ENCODE results near the gene HAGHL.
"Not testable (repeated sequence)": the region's sequence is repeated elsewhere in the genome, so short reads cannot be mapped to it uniquely, and the experiment has no call there.

The HAGHL gene

GRCh38 chr16:750485-750884 lies 23.6 kb downstream of the HAGHL start:
- H3K9ac ChIP-seq (ENCODE audit: low read length), result no peak overlapping the region
- no peak overlapping the region for H3K27ac ChIP-seq (ENCODE audit: low read depth, low read length, poor library complexity, severe bottlenecking)
- TF ChIP-seq CTCF (IDR thresholded peaks at IDR 0.05; ENCODE audit: low read length) (no peak), EZH2 (IDR thresholded peaks at IDR 0.05; ENCODE audit: borderline replicate concordance, low read length) (no peak)
- H3K4me3 ChIP-seq (ENCODE audit: low read depth, low read length, poor library complexity, severe bottlenecking), result no peak overlapping the region
- no peaks in the 10 kb centered on the region for H4K20me1 ChIP-seq (ENCODE audit: insufficient read depth, low read length)
- H3K4me2 ChIP-seq (ENCODE audit: low read length), result no peak overlapping the region
- no peaks in the 10 kb centered on the region for H3K36me3 ChIP-seq (ENCODE audit: insufficient read depth, low read length)
- no peaks in the 10 kb centered on the region for H3K79me2 ChIP-seq (ENCODE audit: insufficient read depth, low read length)
- H3K27me3 ChIP-seq (ENCODE audit: insufficient read depth, low read length), result peaks cover 5% of the 10 kb centered on the region
- H3K4me1 ChIP-seq (ENCODE audit: insufficient read depth, low read length, severe bottlenecking), result no peaks in the 10 kb centered on the region
- H2AFZ ChIP-seq (ENCODE audit: low read length), result no peak overlapping the region
- no peaks in the 10 kb centered on the region for H3F3A ChIP-seq (ENCODE audit: insufficient read depth, low read length)
- H3K9me3 ChIP-seq (ENCODE audit: low read length), result no peaks in the 10 kb centered on the region
- no peaks in the 10 kb centered on the region for H3K9me2 ChIP-seq (ENCODE audit: low read depth, low read length)

DNA sequence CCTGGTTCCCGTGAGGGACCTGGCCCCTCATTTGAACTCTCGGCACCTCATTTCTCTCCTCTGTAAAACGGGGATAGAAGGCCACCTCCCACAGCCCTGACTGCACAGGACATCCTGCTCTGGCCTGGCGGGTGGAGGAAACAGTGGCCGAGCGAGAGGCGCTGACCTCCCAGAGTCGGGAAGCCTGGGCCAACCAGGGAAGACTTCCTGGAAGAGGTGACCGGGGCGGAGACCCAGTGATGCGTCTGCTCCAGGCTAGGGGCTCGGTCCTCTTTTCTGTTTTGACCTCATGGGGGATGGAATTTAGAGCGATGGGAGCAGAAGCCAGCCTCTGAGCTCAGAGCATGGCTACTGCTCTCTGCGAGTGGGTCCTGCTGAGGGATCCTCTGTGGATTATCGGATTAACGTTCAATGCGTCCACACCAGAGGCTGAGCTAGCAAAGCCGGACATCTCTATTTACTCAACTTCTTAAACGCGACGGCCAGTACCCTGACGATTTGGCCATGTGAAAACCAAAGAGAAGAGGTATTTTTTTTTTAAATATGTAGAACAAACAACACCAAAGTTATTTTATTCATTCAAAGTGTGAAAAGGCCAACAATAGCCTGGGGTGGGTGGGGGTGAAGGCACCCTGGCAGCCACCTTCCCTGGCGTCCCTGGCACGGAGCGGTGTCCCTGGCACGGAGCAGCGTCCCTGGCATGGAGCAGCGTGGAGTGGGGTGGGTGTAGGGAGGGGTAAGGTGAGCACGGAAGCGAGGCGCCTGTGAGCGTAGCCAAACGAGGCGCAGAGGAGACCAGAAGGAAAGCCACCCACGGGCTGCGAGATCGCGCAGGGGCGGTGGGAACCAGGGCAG lies 24.5 kb downstream of the HAGHL start:
- Histone ChIP-seq H3K79me2 (ENCODE audit: insufficient read depth, low read length) (no peaks in the 10 kb centered on the region), H3K9ac (ENCODE audit: low read length) (no peak overlapping the region), H2AFZ (ENCODE audit: low read length) (no peak overlapping the region), H3K9me3 (ENCODE audit: low read length) (no peaks in the 10 kb centered on the region), H3K36me3 (ENCODE audit: insufficient read depth, low read length) (no peaks in the 10 kb centered on the region; the same call in 1 of the 2 replicates), H3F3A (ENCODE audit: insufficient read depth, low read length) (no peaks in the 10 kb centered on the region), H3K4me2 (ENCODE audit: low read length) (no peak overlapping the region), H4K20me1 (ENCODE audit: insufficient read depth, low read length) (no peaks in the 10 kb centered on the region), H3K4me3 (ENCODE audit: low read depth, low read length, poor library complexity, severe bottlenecking) (no peak overlapping the region), H3K9me2 (ENCODE audit: low read depth, low read length) (no peaks in the 10 kb centered on the region), H3K27ac (ENCODE audit: low read depth, low read length, poor library complexity, severe bottlenecking) (no peak overlapping the region), H3K4me1 (ENCODE audit: insufficient read depth, low read length, severe bottlenecking) (no peaks in the 10 kb centered on the region), H3K27me3 (ENCODE audit: insufficient read depth, low read length) (peaks cover 6% of the 10 kb centered on the region)
- no peak for TF ChIP-seq CTCF (IDR thresholded peaks at IDR 0.05; ENCODE audit: low read length)

DNA sequence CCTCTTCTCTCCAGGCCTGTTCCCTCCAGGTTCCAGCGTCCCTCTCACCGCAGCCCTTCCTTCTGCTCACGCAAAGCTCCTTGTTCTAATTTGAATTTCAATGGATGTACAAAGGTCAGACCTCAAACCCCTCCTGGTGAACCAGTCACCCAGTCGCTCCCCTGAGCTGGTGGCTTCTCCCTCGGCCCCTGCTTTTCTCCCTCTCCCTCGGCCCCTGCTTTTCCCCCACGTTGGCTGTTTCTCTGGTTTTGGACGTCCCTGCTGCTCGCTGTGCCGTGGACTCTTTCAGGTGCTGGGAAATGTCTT lies 25.1 kb downstream of the HAGHL start:
- no peak for TF ChIP-seq EZH2 (IDR thresholded peaks at IDR 0.05; ENCODE audit: borderline replicate concordance, low read length)
- no peak for TF ChIP-seq CTCF (IDR thresholded peaks at IDR 0.05; ENCODE audit: low read length)
- H3K36me3 ChIP-seq (ENCODE audit: insufficient read depth, low read length), result no peaks in the 10 kb centered on the region; the same call in 1 of the 2 replicates

GRCh38 chr16:754121-754607 lies 27.3 kb downstream of the HAGHL start:
- not testable (repeated sequence) for H2AFZ ChIP-seq (ENCODE audit: low read length); H3K9me3 ChIP-seq (ENCODE audit: low read length); H3K4me1 ChIP-seq (ENCODE audit: insufficient read depth, low read length, severe bottlenecking); H3K27ac ChIP-seq (ENCODE audit: low read depth, low read length, poor library complexity, severe bottlenecking); H3K36me3 ChIP-seq (ENCODE audit: insufficient read depth, low read length); H3F3A ChIP-seq (ENCODE audit: insufficient read depth, low read length); H4K20me1 ChIP-seq (ENCODE audit: insufficient read depth, low read length); H3K9me2 ChIP-seq (ENCODE audit: low read depth, low read length); H3K79me2 ChIP-seq (ENCODE audit: insufficient read depth, low read length); H3K4me3 ChIP-seq (ENCODE audit: low read depth, low read length, poor library complexity, severe bottlenecking); H3K4me2 ChIP-seq (ENCODE audit: low read length); H3K9ac ChIP-seq (ENCODE audit: low read length)
- peaks cover 11% of the 10 kb centered on the region for H3K27me3 ChIP-seq (ENCODE audit: insufficient read depth, low read length)

More for the DNA sequence above, 25.1 kb downstream of the HAGHL start:
- H3K4me3 ChIP-seq (ENCODE audit: low read depth, low read length, poor library complexity, severe bottlenecking), result no peak overlapping the region
- no peaks in the 10 kb centered on the region for H3K9me3 ChIP-seq (ENCODE audit: low read length)
- no peak overlapping the region for H3K9ac ChIP-seq (ENCODE audit: low read length)
- no peak overlapping the region for H2AFZ ChIP-seq (ENCODE audit: low read length)
- no peaks in the 10 kb centered on the region for H3F3A ChIP-seq (ENCODE audit: insufficient read depth, low read length)
- H3K27me3 ChIP-seq (ENCODE audit: insufficient read depth, low read length), result peaks cover 11% of the 10 kb centered on the region
- no peaks in the 10 kb centered on the region for H4K20me1 ChIP-seq (ENCODE audit: insufficient read depth, low read length)
- no peak overlapping the region for H3K4me2 ChIP-seq (ENCODE audit: low read length)
- H3K27ac ChIP-seq (ENCODE audit: low read depth, low read length, poor library complexity, severe bottlenecking), result no peak overlapping the region
- H3K9me2 ChIP-seq (ENCODE audit: low read depth, low read length), result no peaks in the 10 kb centered on the region
- H3K4me1 ChIP-seq (ENCODE audit: insufficient read depth, low read length, severe bottlenecking), result no peaks in the 10 kb centered on the region
- H3K79me2 ChIP-seq (ENCODE audit: insufficient read depth, low read length), result no peaks in the 10 kb centered on the region

All from OCI-LY1 (cell line).